NCI-H510A (cell line): Measurements from ENCODE around the gene FRMD3.

ENCODE experiments used
- DNase-seq: peaks from one replicate; lab custom pipeline; 2025; lab: John Stamatoyannopoulos, UW

Gene FRMD3

GRCh38 chr9:83432877-83433550 lies 105.2 kb downstream of the FRMD3 start:
- DNase-seq = no peak

- no peak for DNase-seq
These were observed 106.0 kb downstream of the FRMD3 start for GRCh38 chr9:83432104-83432627.

- DNase-seq = no peak
These were observed 106.8 kb downstream of the FRMD3 start for GRCh38 chr9:83431101-83432060.

DNA sequence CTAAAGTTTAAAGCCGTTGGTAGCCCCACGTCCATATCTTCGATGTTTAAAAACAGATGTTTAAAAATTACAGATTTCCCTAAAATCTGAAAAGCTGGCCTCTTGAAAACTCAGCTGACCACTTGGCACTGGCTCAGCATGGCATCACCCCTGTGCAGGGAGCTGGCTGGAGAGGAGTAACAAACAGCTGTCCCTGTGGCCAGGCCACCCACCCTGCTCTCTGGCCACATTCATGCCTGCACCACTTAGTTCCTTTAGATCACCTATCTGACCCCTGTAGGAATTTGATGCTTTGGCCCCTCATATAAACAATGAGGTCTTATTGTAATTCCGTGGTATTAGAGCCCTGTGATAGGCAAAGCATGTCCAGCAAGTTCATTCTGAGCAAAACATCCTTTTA lies 107.5 kb downstream of the FRMD3 start:
- no peak for DNase-seq

GRCh38 chr9:83429229-83429628 lies 109.0 kb downstream of the FRMD3 start:
- DNase-seq = no peak

DNA sequence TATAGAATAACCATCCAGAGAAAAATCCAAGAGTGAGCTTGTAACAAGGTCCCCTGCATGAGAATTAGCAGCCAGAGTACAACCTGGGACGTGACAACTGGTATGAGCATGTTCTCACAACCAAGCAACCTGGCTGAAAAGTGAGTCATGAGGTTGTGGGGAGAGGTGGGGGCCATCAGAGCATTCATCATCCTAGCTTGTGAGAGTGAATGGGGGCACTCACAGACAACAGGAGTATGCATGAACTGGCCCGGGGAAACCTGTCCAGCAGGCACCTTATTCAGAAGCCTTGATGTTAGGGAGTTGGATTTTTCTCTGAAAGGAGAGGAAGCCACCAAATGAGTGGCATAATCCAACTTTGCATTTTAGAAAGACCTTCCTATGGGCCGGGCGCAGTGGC lies 113.0 kb downstream of the FRMD3 start:
- no peak for DNase-seq

- DNase-seq = peak; percentile 12
These were observed 113.4 kb downstream of the FRMD3 start for GRCh38 chr9:83424831-83425230.

DNA sequence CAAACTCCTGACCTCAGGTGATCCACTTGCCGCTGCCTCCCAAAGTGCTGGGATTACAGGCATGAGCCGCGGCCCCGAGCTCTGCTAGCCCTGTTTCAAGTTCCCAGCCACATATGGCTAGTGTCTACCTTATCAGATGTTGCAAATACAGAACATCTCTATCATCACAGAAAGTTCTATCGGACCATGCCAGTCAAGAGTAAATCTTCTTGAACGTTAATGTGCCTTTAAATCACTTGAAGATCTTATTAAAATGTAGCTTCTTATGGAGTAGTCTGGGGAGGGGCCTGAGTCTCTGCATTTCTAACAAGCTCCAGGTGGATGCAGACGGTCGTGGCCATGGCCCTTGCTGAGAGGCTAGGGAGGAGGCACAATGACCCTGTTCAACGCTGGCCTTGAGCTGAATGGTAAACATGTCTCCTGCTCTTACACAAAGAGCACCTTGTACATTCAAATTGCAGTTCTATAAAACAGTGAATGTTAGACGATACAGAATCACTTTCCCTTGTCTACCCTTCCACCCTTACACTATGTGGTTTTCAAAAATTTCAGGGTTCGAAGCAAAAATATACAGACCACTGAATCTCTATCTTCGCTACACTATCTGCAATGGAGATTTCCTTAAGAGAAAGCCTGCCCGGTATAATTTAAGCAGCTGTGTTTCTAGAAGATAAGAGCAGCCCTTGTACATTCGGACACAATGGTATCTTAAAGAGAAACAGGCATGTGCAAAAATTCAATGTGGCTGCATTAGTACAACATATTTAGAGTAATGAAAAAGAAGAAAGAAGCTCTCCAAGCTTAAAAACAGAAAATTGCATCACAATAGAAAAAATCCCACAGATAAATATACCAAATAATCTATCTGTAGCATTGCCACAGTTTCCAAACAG lies 114.1 kb downstream of the FRMD3 start:
- no peak for DNase-seq

- DNase-seq = no peak
These were observed 115.7 kb downstream of the FRMD3 start for GRCh38 chr9:83422527-83422926.

- DNase-seq = no peak
These were observed 117.7 kb downstream of the FRMD3 start for GRCh38 chr9:83420486-83420885.

GRCh38 chr9:83419961-83420360 lies 118.2 kb downstream of the FRMD3 start:
- DNase-seq = no peak

- no peak for DNase-seq
These were observed 119.9 kb downstream of the FRMD3 start for GRCh38 chr9:83418283-83418682.

DNA sequence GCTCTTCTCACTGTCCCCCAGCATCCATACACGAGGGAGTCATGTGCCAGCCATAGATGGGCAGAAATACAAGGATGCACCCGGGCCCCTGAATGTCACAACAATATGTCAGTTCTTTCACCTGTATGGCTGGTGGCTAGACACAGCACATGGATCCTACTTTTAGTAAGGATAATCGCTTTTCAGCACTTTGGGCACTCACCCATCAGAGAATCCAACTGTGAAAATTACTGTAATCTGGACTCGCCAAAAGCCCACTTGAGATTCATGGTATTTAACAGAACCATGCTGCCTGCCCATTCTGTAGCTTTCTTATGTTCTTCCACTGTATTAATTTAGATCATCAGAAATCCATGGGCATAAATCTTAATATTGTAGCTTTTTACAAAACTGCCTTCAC lies 124.8 kb downstream of the FRMD3 start:
- no peak for DNase-seq

GRCh38 chr9:83410701-83411100 lies 127.5 kb downstream of the FRMD3 start:
- no peak for DNase-seq

- no peak for DNase-seq
These were observed 131.3 kb downstream of the FRMD3 start for GRCh38 chr9:83406921-83407320.

GRCh38 chr9:83405759-83406158 lies 132.4 kb downstream of the FRMD3 start:
- DNase-seq = no peak

DNA sequence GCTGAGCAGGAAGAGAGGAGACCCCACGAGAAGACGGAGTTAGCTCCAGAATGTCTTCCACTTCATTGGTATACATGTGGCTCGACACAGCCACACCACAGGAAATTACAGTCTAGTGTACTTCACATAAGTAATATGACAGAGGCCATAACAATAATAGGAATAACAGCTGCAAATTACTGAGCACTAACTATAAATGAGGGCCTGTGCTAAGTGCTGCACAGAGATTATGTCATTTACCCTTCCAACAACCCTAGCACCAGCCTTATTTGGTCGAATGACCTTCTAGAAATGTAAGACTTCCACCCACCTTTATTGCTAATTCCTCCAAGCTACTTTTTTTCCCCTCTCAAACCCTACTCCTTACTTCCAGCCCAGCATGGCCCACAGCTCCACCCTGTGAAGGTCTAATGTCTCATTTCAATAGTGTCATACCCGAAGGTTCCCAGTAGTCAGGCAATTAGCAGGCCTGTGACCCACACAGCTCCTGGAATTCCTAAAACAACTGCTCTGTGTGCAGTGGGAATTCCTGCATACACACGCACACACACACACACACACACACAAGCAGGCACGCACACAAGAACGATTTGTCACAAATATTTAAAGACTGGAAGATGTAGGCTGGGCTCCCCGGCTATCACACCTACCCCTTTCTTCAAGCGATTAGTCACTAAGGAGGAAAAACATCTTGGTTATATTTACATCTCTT lies 134.5 kb downstream of the FRMD3 start:
- DNase-seq = no peak

GRCh38 chr9:83401328-83401900 lies 136.8 kb downstream of the FRMD3 start:
- DNase-seq = no peak

DNA sequence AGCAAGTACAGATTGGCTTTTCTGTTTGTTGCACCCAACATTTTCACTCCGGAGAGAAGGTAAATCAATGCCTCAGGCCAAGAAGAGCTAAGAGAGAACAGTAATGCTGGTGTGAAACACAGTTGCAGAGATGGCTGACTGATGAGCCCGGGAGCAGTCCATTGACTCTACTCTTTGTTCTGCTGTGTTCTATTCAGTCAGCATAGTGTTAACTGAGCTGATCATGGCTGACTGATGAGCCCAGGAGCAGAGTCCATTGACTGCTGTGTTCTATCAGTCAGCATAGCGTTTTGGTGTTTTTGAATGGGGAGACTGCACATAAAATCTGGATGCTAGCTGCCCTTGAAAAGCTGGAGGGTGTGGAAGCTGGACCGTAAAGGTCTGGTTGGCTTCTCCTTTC lies 141.4 kb downstream of the FRMD3 start:
- DNase-seq = no peak

DNA sequence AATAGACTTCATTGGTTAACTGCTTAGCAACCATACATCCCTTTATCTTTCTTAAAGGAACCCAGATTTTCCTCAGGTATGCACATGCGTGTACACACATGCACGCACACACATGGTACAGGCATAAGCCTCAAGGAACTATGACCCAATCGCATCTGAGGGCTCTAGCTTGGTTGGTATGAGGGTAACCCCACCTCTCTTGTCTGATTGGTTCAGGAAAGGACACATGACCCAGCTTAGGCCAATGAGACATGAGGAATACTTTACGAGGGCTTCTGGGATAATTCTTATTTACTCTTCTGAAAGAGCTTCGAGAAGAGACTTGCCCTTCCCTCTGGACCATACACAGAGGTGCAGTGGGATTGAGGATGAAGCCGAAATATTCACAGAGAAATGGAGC lies 141.9 kb downstream of the FRMD3 start:
- DNase-seq = no peak

GRCh38 chr9:83392228-83392627 lies 146.0 kb downstream of the FRMD3 start:
- DNase-seq = no peak
